Sciatic nerve (tissue), 2 donors: ENCODE measurements around the gene SPAG7. TPM values are rescaled to one million over a fixed set of nuclear protein-coding genes. Genes with fewer than 3 reads are reported as not detected.

Experiments
- ATAC-seq: fragments of 200-7000 bp; cut with Tn5 transposase; one replicate; pipeline ENCODE4 v1.9.1; 2020; ENCODE audit warnings: mild to moderate bottlenecking, moderate library complexity
- DNase-seq: peaks from one replicate; pipeline ENCODE4 v3.0.0-alpha.2; 2020; ENCODE audit warnings: low spot score
- intact Hi-C: fragments of 100-400 bp; cut with DNase I; formaldehyde crosslinking; loops from one replicate; pipeline ENCODE4 v1.14.2; 2022
- total RNA-seq: library from RNA; stranded (reverse); fragmentation: NEBNext Ultra II Directional; extraction: Animal tissue kit (Norgen Biotek cat#: 25700); gene quantifications from one replicate; pipeline ENCODE4 v1.2.1, GENCODE V29; 2021
- donor health status: DM: no; HTN: no; CAD: no.
- donor health status: DM: no; HTN: no; CAD: no.

The SPAG7 gene
- total RNA-seq, 1 donor from 2014 or later, result 50.8 TPM

DNA sequence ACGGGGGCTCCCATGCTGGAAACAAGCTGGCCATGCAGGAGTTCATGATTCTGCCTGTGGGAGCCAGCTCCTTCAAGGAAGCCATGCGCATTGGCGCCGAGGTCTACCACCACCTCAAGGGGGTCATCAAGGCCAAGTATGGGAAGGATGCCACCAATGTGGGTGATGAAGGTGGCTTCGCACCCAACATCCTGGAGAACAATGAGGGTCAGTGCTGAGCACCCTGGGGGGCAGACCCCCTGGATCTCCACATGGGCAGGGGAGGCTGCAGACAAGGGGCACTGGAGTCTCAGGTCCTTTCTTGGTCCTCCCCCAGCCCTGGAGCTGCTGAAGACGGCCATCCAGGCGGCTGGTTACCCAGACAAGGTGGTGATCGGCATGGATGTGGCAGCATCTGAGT, 12.5 kb downstream of the SPAG7 start:
- intact Hi-C loops, result no loop called here
- ATAC-seq (no peak), DNase-seq (no peak)

- ATAC-seq, result no peak
- no peak for DNase-seq
- intact Hi-C loops, result no loop called here
These were observed 14.1 kb downstream of the SPAG7 start for GRCh38 chr17:4953451-4953961.

DNA sequence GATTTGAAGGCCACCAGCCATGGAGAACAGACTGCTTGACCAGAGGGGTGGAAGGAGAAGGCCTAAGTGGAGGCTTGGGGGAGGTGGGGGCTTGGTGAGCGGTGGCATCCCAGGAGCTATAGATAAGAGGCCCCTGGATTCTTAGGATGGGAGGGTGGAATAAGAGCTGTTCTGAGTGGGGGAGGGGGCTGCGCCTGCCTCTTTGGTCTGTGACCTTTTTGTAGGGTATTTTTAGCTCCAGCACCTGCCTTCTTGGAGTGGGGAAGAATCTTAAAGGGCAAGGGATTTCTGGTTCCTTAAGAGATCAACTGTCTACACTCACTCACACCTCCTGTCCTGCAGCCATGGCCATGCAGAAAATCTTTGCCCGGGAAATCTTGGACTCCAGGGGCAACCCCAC, 16.1 kb downstream of the SPAG7 start:
- ATAC-seq, result no peak
- intact Hi-C loops, result no loop called here
- DNase-seq, result no peak

DNA sequence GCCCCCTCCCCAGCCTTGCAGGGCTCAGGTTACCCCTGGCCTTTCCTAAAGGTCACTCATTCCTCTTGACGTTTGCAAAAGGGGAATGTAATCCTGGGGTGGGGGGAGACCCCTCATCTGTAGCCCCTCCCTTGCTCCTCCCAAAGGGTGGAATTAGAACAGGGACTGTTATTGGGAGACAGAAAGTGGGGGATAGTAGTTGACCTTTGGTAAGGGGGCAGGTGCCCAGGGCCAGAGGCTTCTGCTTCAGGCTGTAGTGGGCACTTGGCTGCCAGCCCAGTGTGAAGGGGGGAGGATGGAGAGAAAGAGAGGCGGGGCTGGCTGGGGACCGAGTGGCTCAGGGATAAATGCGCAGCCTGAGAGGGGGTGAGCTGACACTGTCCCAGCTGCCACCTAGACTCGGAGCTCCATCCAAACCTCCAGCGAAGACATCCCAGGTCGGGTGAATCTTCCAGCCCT, 16.8 kb downstream of the SPAG7 start, which contains the start of gene ENO3:
Gene ENO3, plus strand, starts transcription at position 374 of the 459 bp plus-strand sequence. CDS start 711 bp downstream, outside the sequence.
- intact Hi-C loops, result no loop called here
- ATAC-seq, result no peak
- DNase-seq, result no peak

GRCh38 chr17:4950075-4950745, 17.4 kb downstream of the SPAG7 start:
- intact Hi-C loops, result no loop called here

GRCh38 chr17:4949321-4950074, 18.1 kb downstream of the SPAG7 start:
- intact Hi-C loops, result no loop called here
- ATAC-seq, result peak; percentile 40
- peak; percentile 84 for DNase-seq

More at GRCh38 chr17:4950075-4950745, 17.4 kb downstream of the SPAG7 start:
- DNase-seq (peak; percentile 83), ATAC-seq (no peak)

DNA sequence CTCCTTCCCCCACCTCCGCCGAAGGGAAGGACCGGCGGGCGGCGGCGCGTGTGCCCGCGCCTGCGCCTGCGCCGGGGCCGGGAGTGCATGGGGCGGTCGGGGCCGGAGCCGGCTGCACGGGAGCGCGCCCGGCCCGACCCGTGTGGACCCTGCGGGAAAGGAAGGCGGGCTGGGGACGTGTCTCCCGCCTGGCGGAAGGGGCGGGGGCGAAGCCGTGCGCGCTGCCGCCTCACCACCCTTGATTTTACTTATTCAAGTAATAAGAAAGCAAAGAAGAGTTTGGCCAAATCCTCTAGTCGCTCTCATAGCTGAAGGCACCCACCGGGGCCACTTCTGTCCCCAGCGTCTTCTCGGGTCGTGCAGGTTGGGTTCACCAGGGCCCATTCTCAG, 18.7 kb downstream of the SPAG7 start:
- ATAC-seq (peak; percentile 89), DNase-seq (peak; percentile 88)
- intact Hi-C loops, result no loop called here

GRCh38 chr17:4948166-4948930, 19.3 kb downstream of the SPAG7 start, which contains the start of gene PFN1:
Gene PFN1, minus strand, starts transcription at chr17:4948530. Its CDS starts 136 bp downstream, at chr17:4948394.
- intact Hi-C loops, result no loop called here
- peak; percentile 91 for ATAC-seq
- peak; percentile 93 for DNase-seq

DNA sequence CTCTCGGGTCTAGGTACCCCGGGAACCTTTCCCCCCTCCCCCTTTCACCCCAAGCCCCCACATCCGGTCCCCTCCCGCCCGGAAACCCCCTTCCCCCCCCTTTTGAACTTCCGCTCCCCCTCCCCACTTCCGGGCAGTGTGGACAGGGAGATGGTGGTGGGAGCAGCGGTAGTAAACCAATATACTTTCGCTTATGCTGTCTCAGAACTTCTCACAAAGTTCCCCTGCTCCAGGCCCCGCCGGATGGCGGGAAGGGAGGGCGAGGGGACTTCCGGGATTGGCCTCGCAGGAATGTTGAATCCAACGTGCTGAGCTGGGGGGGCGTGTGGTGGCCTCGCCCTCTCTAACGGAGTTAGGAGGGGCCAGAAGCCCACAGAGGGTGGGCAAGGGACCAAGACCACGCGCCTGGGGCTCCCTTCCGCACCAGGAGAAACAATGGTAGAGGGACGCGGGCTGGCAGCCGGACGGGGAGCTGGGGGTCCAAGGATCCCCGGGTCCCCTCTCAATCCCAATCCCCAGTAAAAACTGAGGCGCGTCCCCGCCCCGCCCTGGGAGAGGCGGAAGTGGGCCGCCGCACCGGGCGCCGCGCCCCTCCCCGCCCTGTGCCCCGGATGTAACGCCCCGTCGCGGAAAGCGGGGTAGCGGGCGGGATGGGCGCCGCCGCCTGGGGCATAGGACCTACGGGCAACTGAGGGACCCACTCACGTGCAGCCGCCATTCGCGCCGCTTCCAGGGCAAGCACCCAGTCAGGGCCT, 20.0 kb downstream of the SPAG7 start:
- intact Hi-C loops, result no loop called here
- DNase-seq (peak; percentile 77), ATAC-seq (peak; percentile 27)

DNA sequence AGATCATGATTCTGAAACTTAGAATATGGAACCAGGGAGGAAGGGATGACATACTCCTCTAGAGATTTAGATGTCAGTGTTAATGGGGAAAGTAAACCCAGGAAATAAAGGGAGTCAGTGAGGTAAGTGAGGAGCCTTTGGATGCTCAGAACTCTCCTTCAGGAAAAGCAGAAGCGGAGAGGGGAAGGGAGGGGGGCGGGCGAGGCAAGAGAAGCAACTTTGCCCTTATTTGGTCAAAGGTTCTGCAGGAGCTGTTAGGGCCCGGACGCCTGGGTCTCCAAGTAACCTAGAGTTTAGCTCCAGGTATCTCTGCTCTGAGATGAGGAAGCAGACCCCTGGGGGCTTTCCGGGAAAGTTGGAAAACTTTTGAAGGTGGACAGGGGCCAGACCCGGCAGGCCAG, 20.6 kb downstream of the SPAG7 start:
- ATAC-seq (no peak), DNase-seq (no peak)
- intact Hi-C loops, result no loop called here

DNA sequence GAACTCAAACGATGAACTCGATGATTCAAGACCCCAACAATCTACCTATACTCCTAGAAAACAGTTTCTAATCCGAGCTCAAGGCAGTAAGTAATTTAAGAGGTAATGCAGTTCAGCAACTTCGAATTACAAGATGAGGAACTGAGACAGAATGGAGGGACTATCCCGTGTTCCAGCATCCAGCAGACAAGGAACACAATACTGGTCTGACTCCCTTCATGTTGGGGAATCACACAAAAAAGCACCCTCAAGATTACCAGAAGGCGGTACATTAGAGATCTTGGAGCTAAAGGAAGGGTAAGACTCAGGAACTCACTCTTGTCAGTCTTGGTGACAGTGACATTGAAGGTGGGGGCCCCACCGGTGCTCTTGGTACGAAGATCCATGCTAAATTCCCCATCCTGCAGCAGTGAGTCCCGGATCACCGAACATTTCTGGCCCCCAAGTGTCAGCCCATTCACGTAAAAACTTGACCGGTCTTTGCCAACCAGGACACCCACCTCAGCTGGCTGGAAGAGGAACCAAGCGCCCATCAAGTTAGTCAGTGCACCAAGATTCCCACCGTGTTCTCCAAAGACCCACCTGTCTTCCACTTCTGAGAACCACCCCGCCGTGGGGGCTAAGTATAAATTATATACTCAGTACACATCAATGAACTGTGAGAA, 21.2 kb downstream of the SPAG7 start:
- no peak for DNase-seq
- intact Hi-C loops, result no loop called here
- ATAC-seq, result no peak

DNA sequence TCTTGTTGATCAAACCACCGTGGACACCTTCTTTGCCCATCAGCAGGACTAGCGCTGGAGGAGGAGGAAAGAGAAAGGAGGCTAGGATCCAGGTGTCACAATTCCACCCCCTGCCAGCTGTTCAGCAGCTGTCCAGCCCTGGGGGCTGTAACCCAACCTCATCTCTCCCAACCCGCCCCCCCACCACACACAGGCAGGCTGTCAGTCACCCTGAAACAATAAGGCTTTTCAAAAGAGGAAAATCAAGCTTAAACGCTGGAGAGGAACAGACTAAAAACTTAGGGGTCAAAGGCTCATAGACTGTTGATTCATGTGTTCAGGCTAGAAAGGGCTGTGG, 21.7 kb downstream of the SPAG7 start:
- ATAC-seq (no peak), DNase-seq (no peak)
- intact Hi-C loops, result no loop called here

GRCh38 chr17:4945176-4945943, 22.3 kb downstream of the SPAG7 start:
- ATAC-seq, result no peak
- intact Hi-C loops, result no loop called here

DNA sequence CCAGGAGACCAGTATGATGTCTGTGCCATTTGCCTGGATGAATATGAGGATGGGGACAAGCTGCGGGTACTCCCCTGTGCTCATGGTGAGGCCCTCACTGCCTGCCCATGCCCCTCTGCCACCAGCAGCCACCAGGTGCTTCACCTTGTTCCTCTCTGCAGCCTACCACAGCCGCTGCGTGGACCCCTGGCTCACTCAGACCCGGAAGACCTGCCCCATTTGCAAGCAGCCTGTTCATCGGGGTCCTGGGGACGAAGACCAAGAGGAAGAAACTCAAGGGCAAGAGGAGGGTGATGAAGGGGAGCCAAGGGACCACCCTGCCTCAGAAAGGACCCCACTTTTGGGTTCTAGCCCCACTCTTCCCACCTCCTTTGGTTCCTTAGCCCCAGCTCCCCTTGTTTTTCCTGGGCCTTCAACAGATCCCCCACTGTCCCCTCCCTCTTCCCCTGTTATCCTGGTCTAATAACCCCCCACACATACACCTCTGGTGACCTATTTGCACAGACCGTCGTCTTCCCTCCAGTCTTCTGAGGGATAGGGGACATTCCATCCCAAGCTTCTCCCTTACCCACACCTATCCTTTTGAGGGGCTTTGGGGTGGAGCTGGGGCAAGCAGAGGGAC, 23.0 kb downstream of the SPAG7 start:
- ATAC-seq, result no peak
- no peak for DNase-seq
- intact Hi-C loops, result no loop called here

More at GRCh38 chr17:4945176-4945943, 22.3 kb downstream of the SPAG7 start:
- DNase-seq, result peak; percentile 84

GRCh38 chr17:4944163-4944553, 23.5 kb downstream of the SPAG7 start:
- DNase-seq, result no peak
- intact Hi-C loops, result no loop called here
- ATAC-seq, result no peak

DNA sequence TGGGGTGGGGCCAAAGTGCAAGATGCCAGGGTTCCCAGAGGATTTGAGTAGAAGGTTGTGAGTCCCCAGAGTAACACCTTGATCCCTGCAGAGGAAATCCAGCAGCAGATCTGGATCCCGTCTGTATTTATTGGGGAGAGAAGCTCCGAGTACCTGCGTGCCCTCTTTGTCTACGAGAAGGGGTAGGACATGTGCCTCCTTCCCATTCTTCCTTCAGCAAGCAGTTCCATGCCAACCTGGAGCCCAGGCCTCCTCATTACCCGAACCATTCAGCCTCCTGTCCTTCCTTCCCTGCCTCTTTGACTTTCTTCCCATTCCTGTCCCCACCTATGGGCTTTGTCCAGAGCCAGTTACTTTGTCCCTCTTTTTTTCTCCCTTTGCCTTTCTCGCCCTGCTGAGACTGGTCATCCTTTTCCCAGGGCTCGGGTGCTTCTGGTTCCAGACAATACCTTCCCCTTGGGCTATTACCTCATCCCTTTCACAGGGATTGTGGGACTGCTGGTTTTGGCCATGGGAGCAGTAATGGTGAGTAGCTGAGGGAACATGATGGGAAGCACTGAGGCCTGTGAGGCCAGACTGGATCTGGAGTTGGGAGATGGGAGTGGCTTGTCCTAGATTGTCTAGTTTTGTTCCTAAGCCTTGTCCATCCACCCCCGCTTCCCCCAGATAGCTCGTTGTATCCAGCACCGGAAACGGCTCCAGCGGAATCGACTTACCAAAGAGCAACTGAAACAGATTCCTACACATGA, 24.7 kb downstream of the SPAG7 start:
- DNase-seq, result no peak
- no peak for ATAC-seq
- intact Hi-C loops, result no loop called here

- intact Hi-C loops, result no loop called here
- DNase-seq (no peak), ATAC-seq (no peak)
These were observed 26.4 kb downstream of the SPAG7 start for GRCh38 chr17:4941319-4941610.
